ENCODE data around the gene TRIM2.

The TRIM2 gene

DNA sequence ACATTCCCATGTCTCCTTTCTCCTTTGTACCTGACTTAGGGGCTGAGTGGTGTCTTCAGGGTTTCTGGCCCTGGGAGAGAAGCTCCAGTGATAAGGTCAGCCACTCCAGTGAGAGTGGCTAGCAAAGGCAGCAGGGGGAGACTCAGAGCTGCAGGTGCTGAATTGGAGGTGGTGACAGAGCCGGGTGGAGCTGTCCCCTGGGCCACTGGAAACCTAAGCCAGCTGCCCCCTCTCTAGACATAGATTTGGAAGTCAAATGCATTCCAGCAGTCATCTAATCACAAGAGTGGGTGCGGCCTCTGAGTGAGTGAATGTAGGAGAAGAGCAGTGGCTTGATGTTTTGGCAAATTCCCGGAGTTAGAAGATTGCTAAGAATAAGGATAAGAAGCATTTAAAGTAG is 28.5 kb downstream of the TRIM2 start:
- no CpG with 5 or more reads among the region's 3 CpGs for WGBS (ENCODE audit: extremely low coverage, insufficient coverage, insufficient read length)
- Histone ChIP-seq H2AK5ac (ENCODE audit: low read length) (no peak overlapping the region), H3K9me3 (ENCODE audit: insufficient read depth, low read depth, low read length) (no peaks in the 10 kb centered on the region), H4K8ac (ENCODE audit: low read depth, low read length) (no peak overlapping the region), H3K9ac (ENCODE audit: low read length) (no peak overlapping the region), H2BK5ac (ENCODE audit: low read depth, low read length, poor library complexity) (no peak overlapping the region), H2AFZ (ENCODE audit: insufficient read depth, low read length, poor library complexity) (no peak overlapping the region), H3K4me1 (ENCODE audit: control insufficient read depth in 1 of 2, insufficient read depth in 2 of 2, low read length in 2 of 2) (no peaks in the 10 kb centered on the region), H2BK12ac (ENCODE audit: low read length) (no peak overlapping the region), H3K23ac (ENCODE audit: low read length) (no peak overlapping the region), H3K27me3 (ENCODE audit: insufficient read depth, low read length) (no peaks in the 10 kb centered on the region), H3K18ac (ENCODE audit: low read length) (no peak overlapping the region), H3K4me2 (ENCODE audit: low read length) (no peak overlapping the region), H3K14ac (ENCODE audit: low read length) (no peak overlapping the region), H3K4ac (ENCODE audit: low read depth, low read length) (no peak overlapping the region), H3K36me3 (ENCODE audit: control insufficient read depth in 1 of 2, insufficient read depth in 2 of 2, low read length in 2 of 2) (no peaks in the 10 kb centered on the region), H3K79me1 (ENCODE audit: low read length) (no peaks in the 10 kb centered on the region), H4K12ac (ENCODE audit: low read depth, low read length) (no peak overlapping the region), H3K79me2 (ENCODE audit: control insufficient read depth, insufficient read depth, low read length, poor library complexity) (no peaks in the 10 kb centered on the region), H3K27ac (ENCODE audit: low read depth, low read length) (no peak overlapping the region), H4K91ac (ENCODE audit: low read depth, low read length) (no peak overlapping the region), H2BK120ac (ENCODE audit: insufficient read depth, low read length, poor library complexity) (no peak overlapping the region), H3K4me3 (ENCODE audit: low read depth, low read length) (no peak overlapping the region)
- no peak for DNase-seq

GRCh38 chr4:153233761-153234371 is 29.6 kb downstream of the TRIM2 start:
- Histone ChIP-seq H2AK5ac (ENCODE audit: low read length) (no peak overlapping the region), H3K27me3 (ENCODE audit: insufficient read depth, low read length) (no peaks in the 10 kb centered on the region), H3K36me3 (ENCODE audit: control insufficient read depth in 1 of 2, insufficient read depth in 2 of 2, low read length in 2 of 2) (no peaks in the 10 kb centered on the region), H2BK120ac (ENCODE audit: insufficient read depth, low read length, poor library complexity) (no peak overlapping the region), H3K14ac (ENCODE audit: low read length) (no peak overlapping the region), H3K4me1 (ENCODE audit: control insufficient read depth in 1 of 2, insufficient read depth in 2 of 2, low read length in 2 of 2) (no peaks in the 10 kb centered on the region), H3K9ac (ENCODE audit: low read length) (no peak overlapping the region), H3K23ac (ENCODE audit: low read length) (no peak overlapping the region), H2BK12ac (ENCODE audit: low read length) (no peak overlapping the region), H2BK5ac (ENCODE audit: low read depth, low read length, poor library complexity) (no peak overlapping the region), H3K4me2 (ENCODE audit: low read length) (no peak overlapping the region), H3K79me1 (ENCODE audit: low read length) (no peaks in the 10 kb centered on the region), H3K18ac (ENCODE audit: low read length) (no peak overlapping the region), H4K8ac (ENCODE audit: low read depth, low read length) (no peak overlapping the region), H3K27ac (ENCODE audit: low read depth, low read length) (no peak overlapping the region), H3K79me2 (ENCODE audit: control insufficient read depth, insufficient read depth, low read length, poor library complexity) (no peaks in the 10 kb centered on the region), H4K91ac (ENCODE audit: low read depth, low read length) (no peak overlapping the region), H3K4ac (ENCODE audit: low read depth, low read length) (no peak overlapping the region), H3K9me3 (ENCODE audit: insufficient read depth, low read depth, low read length) (no peaks in the 10 kb centered on the region), H4K12ac (ENCODE audit: low read depth, low read length) (no peak overlapping the region), H2AFZ (ENCODE audit: insufficient read depth, low read length, poor library complexity) (no peak overlapping the region), H3K4me3 (ENCODE audit: low read depth, low read length) (no peak overlapping the region)
- WGBS (ENCODE audit: extremely low coverage, insufficient coverage, insufficient read length) = no CpG with 5 or more reads among the region's 5 CpGs
- DNase-seq = peak; percentile 68 to 90

GRCh38 chr4:153234885-153235284 is 30.6 kb downstream of the TRIM2 start:
- no peak overlapping the region for H3K4me2 ChIP-seq (ENCODE audit: low read length)
- no peak overlapping the region for H3K4ac ChIP-seq (ENCODE audit: low read depth, low read length)
- no peaks in the 10 kb centered on the region for H3K36me3 ChIP-seq (ENCODE audit: control insufficient read depth in 1 of 2, insufficient read depth in 2 of 2, low read length in 2 of 2)
- no peak overlapping the region for H4K91ac ChIP-seq (ENCODE audit: low read depth, low read length)
- H4K8ac ChIP-seq (ENCODE audit: low read depth, low read length) = no peak overlapping the region
- H3K14ac ChIP-seq (ENCODE audit: low read length) = no peak overlapping the region
- no peak overlapping the region for H3K9ac ChIP-seq (ENCODE audit: low read length)
- no peak overlapping the region for H4K12ac ChIP-seq (ENCODE audit: low read depth, low read length)
- no peak overlapping the region for H2BK120ac ChIP-seq (ENCODE audit: insufficient read depth, low read length, poor library complexity)
- no peak overlapping the region for H2AK5ac ChIP-seq (ENCODE audit: low read length)
- H3K79me1 ChIP-seq (ENCODE audit: low read length) = no peaks in the 10 kb centered on the region
- H2BK5ac ChIP-seq (ENCODE audit: low read depth, low read length, poor library complexity) = no peak overlapping the region
- H3K9me3 ChIP-seq (ENCODE audit: insufficient read depth, low read depth, low read length) = no peaks in the 10 kb centered on the region
- H3K18ac ChIP-seq (ENCODE audit: low read length) = no peak overlapping the region
- H3K27me3 ChIP-seq (ENCODE audit: insufficient read depth, low read length) = no peaks in the 10 kb centered on the region
- no peak overlapping the region for H3K4me3 ChIP-seq (ENCODE audit: low read depth, low read length)
- no peaks in the 10 kb centered on the region for H3K4me1 ChIP-seq (ENCODE audit: control insufficient read depth in 1 of 2, insufficient read depth in 2 of 2, low read length in 2 of 2)
- H2BK12ac ChIP-seq (ENCODE audit: low read length) = no peak overlapping the region
- DNase-seq = peak in 1 of 2 donors; percentile 27
- H3K27ac ChIP-seq (ENCODE audit: low read depth, low read length) = no peak overlapping the region
- no peak overlapping the region for H3K23ac ChIP-seq (ENCODE audit: low read length)
- H3K79me2 ChIP-seq (ENCODE audit: control insufficient read depth, insufficient read depth, low read length, poor library complexity) = no peaks in the 10 kb centered on the region
- no peak overlapping the region for H2AFZ ChIP-seq (ENCODE audit: insufficient read depth, low read length, poor library complexity)
- WGBS (ENCODE audit: extremely low coverage, insufficient coverage, insufficient read length) = no CpG with 5 or more reads among the region's 2 CpGs

GRCh38 chr4:153238135-153238919 is 34.1 kb downstream of the TRIM2 start:
- H3K9me3 ChIP-seq (ENCODE audit: insufficient read depth, low read depth, low read length) = no peaks in the 10 kb centered on the region
- H3K27me3 ChIP-seq (ENCODE audit: insufficient read depth, low read length) = no peaks in the 10 kb centered on the region
- H3K4me3 ChIP-seq (ENCODE audit: low read depth, low read length) = no peak overlapping the region
- no peak overlapping the region for H2AFZ ChIP-seq (ENCODE audit: insufficient read depth, low read length, poor library complexity)
- H3K14ac ChIP-seq (ENCODE audit: low read length) = no peak overlapping the region
- no peak overlapping the region for H2AK5ac ChIP-seq (ENCODE audit: low read length)
- no peaks in the 10 kb centered on the region for H3K79me2 ChIP-seq (ENCODE audit: control insufficient read depth, insufficient read depth, low read length, poor library complexity)
- H3K36me3 ChIP-seq (ENCODE audit: control insufficient read depth in 1 of 2, insufficient read depth in 2 of 2, low read length in 2 of 2) = no peaks in the 10 kb centered on the region
- H3K79me1 ChIP-seq (ENCODE audit: low read length) = no peaks in the 10 kb centered on the region
- H4K91ac ChIP-seq (ENCODE audit: low read depth, low read length) = no peak overlapping the region
- no peak overlapping the region for H3K4me2 ChIP-seq (ENCODE audit: low read length)
- no peak overlapping the region for H3K4ac ChIP-seq (ENCODE audit: low read depth, low read length)
- no CpG with 5 or more reads among the region's 5 CpGs for WGBS (ENCODE audit: extremely low coverage, insufficient coverage, insufficient read length)
- H3K9ac ChIP-seq (ENCODE audit: low read length) = no peak overlapping the region
- H2BK12ac ChIP-seq (ENCODE audit: low read length) = no peak overlapping the region
- no peak overlapping the region for H2BK120ac ChIP-seq (ENCODE audit: insufficient read depth, low read length, poor library complexity)
- H3K27ac ChIP-seq (ENCODE audit: low read depth, low read length) = no peak overlapping the region
- no peak overlapping the region for H2BK5ac ChIP-seq (ENCODE audit: low read depth, low read length, poor library complexity)
- no peak overlapping the region for H3K18ac ChIP-seq (ENCODE audit: low read length)
- H3K23ac ChIP-seq (ENCODE audit: low read length) = no peak overlapping the region
- H4K12ac ChIP-seq (ENCODE audit: low read depth, low read length) = no peak overlapping the region
- no peak for DNase-seq
- no peak overlapping the region for H4K8ac ChIP-seq (ENCODE audit: low read depth, low read length)
- no peaks in the 10 kb centered on the region for H3K4me1 ChIP-seq (ENCODE audit: control insufficient read depth in 1 of 2, insufficient read depth in 2 of 2, low read length in 2 of 2)

Measured in trophoblast cell (in vitro differentiated cells and primary cell).